GM23338 (cell line): ENCODE data around the gene EDA.

Experiments
- CREB1 ChIP-seq: fragments of 250-450 bp; sonication (Bioruptor Pico); IDR thresholded peaks from 2 replicates; pipeline ENCODE4 v1.5.0; 2020; ENCODE audit warnings: low read depth, mild to moderate bottlenecking, moderate library complexity
- CTCF ChIP-seq, 2 experiments: fragments of 200-600 bp in 1 of 2; sonication (generic) in 1 of 2; conservative IDR thresholded peaks; 2 replicates each; pipeline versions ENCODE4 v1.5.1 to v1.6.1; 2016 to 2017; ENCODE audit warnings: antibody characterized with exemption in 2 of 2, low read depth in 2 of 2, mild to moderate bottlenecking in 2 of 2, moderate library complexity in 1 of 2
- EZH2 ChIP-seq: fragments of 200-600 bp; sonication (generic); IDR thresholded peaks from one replicate; pipeline ENCODE4 v1.8.0; 2017; ENCODE audit warnings: antibody characterized with exemption, mild to moderate bottlenecking, low read depth; ENCODE audit not compliant: unreplicated experiment
- EZH2phosphoT487 ChIP-seq: fragments of 200-600 bp; sonication (generic); IDR thresholded peaks from one replicate; pipeline ENCODE4 v1.8.1; 2018; ENCODE audit warnings: antibody characterized with exemption; ENCODE audit not compliant: unreplicated experiment
- JUNB ChIP-seq: IDR thresholded peaks from one replicate; pipeline ENCODE4 v1.6.1; 2016; ENCODE audit warnings: antibody characterized with exemption; ENCODE audit not compliant: unreplicated experiment
- NANOG ChIP-seq: IDR thresholded peaks from 2 replicates; pipeline ENCODE4 v1.6.1; 2016; ENCODE audit warnings: antibody characterized with exemption, borderline replicate concordance
- POLR2AphosphoS5 ChIP-seq: IDR thresholded peaks from 2 replicates; pipeline ENCODE4 v1.6.1; 2016; ENCODE audit warnings: antibody characterized with exemption, low read depth
- REST ChIP-seq: IDR thresholded peaks from one replicate; pipeline ENCODE4 v1.6.1; 2018; ENCODE audit warnings: antibody characterized with exemption; ENCODE audit not compliant: unreplicated experiment
- STAT1 ChIP-seq: IDR thresholded peaks from one replicate; pipeline ENCODE4 v1.6.1; 2016; ENCODE audit warnings: antibody characterized with exemption; ENCODE audit not compliant: unreplicated experiment
- ZNF114 ChIP-seq: fragments of 250-450 bp; sonication (Bioruptor Pico); IDR thresholded peaks from 2 replicates; pipeline ENCODE4 v1.5.0; 2020; ENCODE audit warnings: mild to moderate bottlenecking, moderate library complexity
- ZNF462 ChIP-seq: fragments of 250-450 bp; sonication (Bioruptor Pico); IDR thresholded peaks from 2 replicates; pipeline ENCODE4 v1.5.0; 2020; ENCODE audit warnings: mild to moderate bottlenecking, moderate library complexity

GRCh38 chrX:69718102-69718501, 102.2 kb downstream of the EDA start:
- no peak for TF ChIP-seq CTCF (conservative IDR thresholded peaks at IDR 0.05; ENCODE audit: low read depth in 2 of 2)
- no peak for TF ChIP-seq POLR2AphosphoS5
- no peak for TF ChIP-seq EZH2
- no peak for TF ChIP-seq ZNF462
- no peak for TF ChIP-seq CREB1 (CRISPR knock-in tag)
- no peak for TF ChIP-seq REST
- no peak for TF ChIP-seq NANOG
- TF ChIP-seq EZH2phosphoT487 = no peak
- no peak for TF ChIP-seq ZNF114 (CRISPR knock-in tag)
- no peak for TF ChIP-seq JUNB
- no peak for TF ChIP-seq STAT1
